Fibroblast of villous mesenchyme (primary cell): Measurements from ENCODE around the gene MAML2. TPM values are rescaled to one million over a fixed set of nuclear protein-coding genes. Genes with fewer than 3 reads are reported as not detected.

Experiments
- DNase-seq: peaks from one replicate; pipeline ENCODE4 v3.0.0-alpha.2; 2010; ENCODE audit warnings: low read depth
- H3K4me3 ChIP-seq: 2 replicates; pipeline ENCODE4 v1.5.1; 2011; ENCODE audit warnings: low read depth, mild to moderate bottlenecking, low read length
- total RNA-seq: library from RNA; depleted of rRNA; stranded (reverse); fragments of >200 nt; gene quantifications from 2 replicates; pipeline ENCODE4 v1.2.3, GENCODE V29; 2012
- TF ChIP-seq, protein P1 (sequence below): IDR thresholded peaks from 2 replicates; pipeline ENCODE4 v1.5.1; 2012; ENCODE audit warnings: low read depth, mild to moderate bottlenecking, low read length; ENCODE audit not compliant: insufficient read depth

The MAML2 gene
- total RNA-seq, 1 donor, result 30.7 TPM

GRCh38 chr11:96282625-96283220 lies 60.3 kb downstream of the MAML2 start:
- no peak for DNase-seq
- TF ChIP-seq, protein P1, sequence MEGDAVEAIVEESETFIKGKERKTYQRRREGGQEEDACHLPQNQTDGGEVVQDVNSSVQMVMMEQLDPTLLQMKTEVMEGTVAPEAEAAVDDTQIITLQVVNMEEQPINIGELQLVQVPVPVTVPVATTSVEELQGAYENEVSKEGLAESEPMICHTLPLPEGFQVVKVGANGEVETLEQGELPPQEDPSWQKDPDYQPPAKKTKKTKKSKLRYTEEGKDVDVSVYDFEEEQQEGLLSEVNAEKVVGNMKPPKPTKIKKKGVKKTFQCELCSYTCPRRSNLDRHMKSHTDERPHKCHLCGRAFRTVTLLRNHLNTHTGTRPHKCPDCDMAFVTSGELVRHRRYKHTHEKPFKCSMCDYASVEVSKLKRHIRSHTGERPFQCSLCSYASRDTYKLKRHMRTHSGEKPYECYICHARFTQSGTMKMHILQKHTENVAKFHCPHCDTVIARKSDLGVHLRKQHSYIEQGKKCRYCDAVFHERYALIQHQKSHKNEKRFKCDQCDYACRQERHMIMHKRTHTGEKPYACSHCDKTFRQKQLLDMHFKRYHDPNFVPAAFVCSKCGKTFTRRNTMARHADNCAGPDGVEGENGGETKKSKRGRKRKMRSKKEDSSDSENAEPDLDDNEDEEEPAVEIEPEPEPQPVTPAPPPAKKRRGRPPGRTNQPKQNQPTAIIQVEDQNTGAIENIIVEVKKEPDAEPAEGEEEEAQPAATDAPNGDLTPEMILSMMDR, result no peak
- no peak overlapping the region for H3K4me3 ChIP-seq

- H3K4me3 ChIP-seq, result no peak overlapping the region
- TF ChIP-seq, protein P1, result no peak
- no peak for DNase-seq
These were observed 62.6 kb downstream of the MAML2 start for GRCh38 chr11:96280444-96280843.

DNA sequence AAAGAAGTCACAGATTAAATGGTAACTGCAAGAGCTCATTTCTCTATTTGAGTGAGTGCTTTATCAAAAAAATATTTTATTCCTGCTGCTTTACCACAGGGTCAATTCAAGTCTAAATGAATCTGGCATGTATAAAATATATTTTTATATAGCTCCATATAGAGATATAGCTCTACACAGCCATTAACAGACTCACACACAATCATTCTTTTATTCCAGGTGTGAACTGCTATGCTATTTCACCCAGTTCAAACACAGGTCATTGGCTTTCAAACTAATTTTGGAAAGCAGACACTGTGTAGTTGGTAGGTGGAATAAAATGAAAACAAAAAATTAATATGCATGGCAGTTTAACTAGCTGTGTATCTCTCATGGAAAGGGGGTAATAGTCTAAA lies 63.1 kb downstream of the MAML2 start:
- TF ChIP-seq, protein P1, result no peak
- no peak overlapping the region for H3K4me3 ChIP-seq
- no peak for DNase-seq

GRCh38 chr11:96279018-96279895 lies 63.7 kb downstream of the MAML2 start:
- DNase-seq, result peak; percentile 57
- no peak overlapping the region for H3K4me3 ChIP-seq
- TF ChIP-seq, protein P1, result no peak

- no peak overlapping the region for H3K4me3 ChIP-seq
- DNase-seq, result peak; percentile 55
- TF ChIP-seq, protein P1, result no peak
These were observed 64.7 kb downstream of the MAML2 start for GRCh38 chr11:96278039-96278897.

DNA sequence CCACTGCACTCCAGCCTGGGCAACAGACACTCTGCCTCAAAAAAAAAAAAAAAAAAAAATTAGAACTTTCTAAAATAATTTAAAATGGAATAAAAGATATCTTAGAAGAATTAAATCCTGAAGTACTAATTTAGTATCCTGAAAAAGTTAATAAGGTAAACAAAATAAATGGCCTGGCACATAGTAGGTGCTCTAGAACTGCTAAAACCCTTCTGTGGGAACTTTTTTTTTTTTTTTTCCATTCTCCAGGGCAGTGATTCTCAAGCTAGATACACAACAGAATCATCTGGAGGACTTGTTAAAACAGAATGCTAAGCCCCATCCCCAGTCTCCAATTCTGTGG lies 65.3 kb downstream of the MAML2 start:
- H3K4me3 ChIP-seq, result no peak overlapping the region
- no peak for DNase-seq
- TF ChIP-seq, protein P1, result no peak
